Sigmoid colon (tissue), 4 donors: ENCODE data around the gene FRRS1.

Experiments
- CTCF ChIP-seq, 4 experiments: fragments of 450-650 bp in 3 of 4; fragments of 200-600 bp in 1 of 4; IDR thresholded peaks; one replicate each; pipeline ENCODE4 v1.5.1; 2016 to 2019; ENCODE audit warnings: antibody characterized with exemption in 4 of 4, mild to moderate bottlenecking in 3 of 4, moderate library complexity in 2 of 4
- POLR2AphosphoS5 ChIP-seq, 4 donors: sonication (generic); formaldehyde crosslinking; IDR thresholded peaks; one replicate each; pipeline ENCODE4 v1.6.1; 2017; ENCODE audit warnings: antibody characterized with exemption in 4 of 4

- no peak for TF ChIP-seq CTCF (IDR thresholded peaks at IDR 0.05)
- TF ChIP-seq POLR2AphosphoS5 (IDR thresholded peaks at IDR 0.05) = no peak
These were observed 11.7 kb downstream of the FRRS1 start for GRCh38 chr1:99754697-99755096.
